ENCODE results near the gene EVC2. TPM values are rescaled to one million over a fixed set of nuclear protein-coding genes. Genes with fewer than 3 reads are reported as not detected.
A peak's percentile ranks its signal among the peaks of the same experiment; 100 is the strongest.

EVC2 gene
- total RNA-seq, 1 experiment from 2014 or later: 0.21 TPM

DNA sequence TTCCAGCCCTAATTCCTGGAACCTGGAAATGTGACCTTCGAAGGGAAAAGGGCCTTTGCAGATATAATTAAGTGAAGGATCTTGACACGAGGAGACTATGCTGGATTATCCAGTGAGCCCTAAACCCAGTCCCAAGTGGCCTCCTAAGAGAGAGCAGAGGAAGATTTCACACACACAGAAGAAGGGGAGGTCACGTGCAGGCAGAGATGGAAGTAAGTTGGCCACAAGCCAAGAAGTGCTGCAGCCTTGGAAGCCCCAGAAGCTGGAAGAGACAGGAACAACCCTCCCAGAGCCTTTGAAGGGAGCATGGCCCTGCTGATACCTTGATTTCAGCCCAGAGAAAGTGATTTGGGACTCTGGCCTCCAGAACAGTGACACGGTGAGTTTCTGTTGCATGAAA is 51.9 kb downstream of the EVC2 start:
- in situ Hi-C loops (cut with HindIII; ENCODE audit: low pct_unique_long_range_greater_than_20kb, low sequenced_read_pairs): no loop called here
- DNase-seq (ENCODE audit: low read depth, low spot score): no peak

DNA sequence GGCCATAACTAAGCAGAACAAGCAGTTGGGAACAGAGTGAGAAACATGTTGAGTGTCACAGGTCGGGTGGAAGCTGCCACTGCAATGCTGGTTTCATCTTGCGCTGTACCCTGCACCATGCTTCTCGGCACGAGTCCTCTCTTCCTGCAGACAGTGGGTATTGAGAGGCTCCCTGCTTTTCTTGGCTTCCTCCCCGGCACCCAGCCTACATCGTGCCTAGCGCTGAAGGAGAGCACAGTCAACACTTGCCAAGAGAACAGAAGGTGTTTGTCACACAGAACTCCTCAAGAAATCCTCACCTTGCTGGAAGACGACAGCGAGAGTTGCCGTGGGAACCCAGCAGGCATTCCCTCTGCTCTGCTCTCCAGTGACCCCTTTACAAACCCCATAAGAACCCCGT is 53.6 kb downstream of the EVC2 start:
- DNase-seq (ENCODE audit: low read depth, low spot score): no peak
- in situ Hi-C loops (cut with HindIII; ENCODE audit: low pct_unique_long_range_greater_than_20kb, low sequenced_read_pairs): no loop called here

DNA sequence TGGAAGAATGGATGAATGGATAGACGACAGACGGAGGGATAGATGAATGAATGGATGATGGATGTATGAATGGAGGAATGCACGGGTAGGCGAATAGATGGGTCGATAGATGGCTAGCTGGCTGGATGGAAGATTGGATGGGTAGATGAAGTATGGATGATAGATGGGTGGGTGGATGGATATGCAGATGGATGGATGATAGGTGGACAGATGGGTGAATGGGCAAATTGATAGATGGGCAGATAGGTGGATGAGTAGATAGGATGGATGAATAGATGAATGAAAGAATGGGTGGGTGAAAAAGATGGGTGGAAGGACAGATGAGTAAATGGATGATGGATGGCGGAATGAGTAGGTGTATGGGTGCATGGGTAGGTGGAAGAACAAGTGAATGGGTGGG is 57.3 kb downstream of the EVC2 start:
- in situ Hi-C loops (cut with HindIII; ENCODE audit: low pct_unique_long_range_greater_than_20kb, low sequenced_read_pairs): no loop called here
- DNase-seq (ENCODE audit: low read depth, low spot score): no peak

DNA sequence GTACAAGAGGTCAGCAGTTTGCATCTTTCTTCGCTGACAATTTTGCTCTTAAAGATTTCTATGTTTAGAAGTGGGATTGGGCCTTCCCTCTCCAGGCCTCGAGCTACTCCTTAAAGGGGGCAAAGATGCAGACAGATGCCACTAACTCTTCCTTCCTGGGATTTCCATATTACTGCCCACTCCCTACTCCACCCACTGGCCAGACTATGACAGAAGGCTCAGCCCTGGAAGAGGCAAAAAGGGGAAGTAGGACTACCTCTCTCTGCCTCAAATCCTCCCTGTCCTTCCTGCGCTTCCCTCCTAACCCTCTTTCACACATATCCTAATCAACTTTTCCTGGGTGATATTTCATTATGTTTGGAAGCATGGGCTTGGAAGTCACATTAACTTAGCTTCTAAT is 58.3 kb downstream of the EVC2 start:
- DNase-seq (ENCODE audit: low read depth, low spot score): no peak
- in situ Hi-C loops (cut with HindIII; ENCODE audit: low pct_unique_long_range_greater_than_20kb, low sequenced_read_pairs): no loop called here

DNA sequence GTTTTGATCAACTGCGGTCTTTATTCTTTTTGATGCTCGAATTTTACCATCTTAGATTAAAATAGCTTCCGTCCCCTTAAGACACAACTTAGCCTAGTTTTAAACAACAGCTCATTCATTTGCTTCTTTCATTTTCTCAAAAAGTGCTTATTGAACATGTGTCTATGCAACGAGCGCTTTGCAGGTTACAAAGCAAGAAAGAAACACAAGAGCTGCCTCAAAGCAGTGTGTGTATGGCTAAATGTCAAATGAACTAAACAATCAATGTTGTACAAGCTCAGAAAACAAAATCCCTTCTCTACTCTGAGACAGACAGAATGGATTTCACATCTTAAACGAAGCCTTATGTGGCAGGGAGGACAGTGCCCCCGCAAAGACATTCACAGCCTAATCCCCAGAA is 61.0 kb downstream of the EVC2 start:
- DNase-seq (ENCODE audit: low read depth, low spot score): peak; percentile 35
- in situ Hi-C loops (cut with HindIII; ENCODE audit: low pct_unique_long_range_greater_than_20kb, low sequenced_read_pairs): no loop called here

DNA sequence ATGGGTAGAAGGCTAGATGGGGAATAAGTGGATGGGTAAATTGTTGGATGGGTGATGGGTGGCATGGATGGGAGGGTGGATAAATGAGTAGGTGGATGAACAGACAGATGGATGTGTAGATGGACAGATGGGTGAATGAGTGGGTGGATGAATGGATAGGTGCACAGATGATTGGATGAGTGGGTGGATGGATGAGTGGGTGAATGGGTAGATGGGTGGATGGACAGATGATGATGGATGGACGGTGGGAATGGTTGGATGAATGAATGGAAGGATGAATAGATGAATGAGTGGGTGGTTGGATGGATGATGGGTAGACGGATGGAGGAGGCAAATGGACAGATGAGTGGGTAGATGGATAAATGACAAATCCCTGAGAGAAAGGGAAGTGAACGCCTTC is 68.3 kb downstream of the EVC2 start:
- in situ Hi-C loops (cut with HindIII; ENCODE audit: low pct_unique_long_range_greater_than_20kb, low sequenced_read_pairs): no loop called here
- DNase-seq (ENCODE audit: low read depth, low spot score): no peak

DNA sequence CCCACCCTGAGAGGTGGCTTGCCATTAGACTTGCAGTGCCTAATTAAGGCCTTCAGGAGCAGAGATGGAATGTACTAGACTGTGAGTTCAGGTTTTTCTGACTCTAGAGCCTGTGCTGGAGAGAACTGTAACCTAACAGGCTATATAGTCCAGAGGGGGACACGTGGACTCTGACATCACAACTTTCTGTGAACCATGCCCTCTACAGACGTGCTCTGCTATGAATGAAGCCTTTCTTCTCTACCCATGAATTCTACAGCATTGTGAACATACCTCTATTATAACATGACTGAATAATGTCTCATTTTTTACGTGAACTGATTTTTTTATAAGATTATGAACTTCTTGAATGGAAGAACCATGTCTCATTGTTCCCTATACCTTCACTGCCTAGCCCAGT is 68.8 kb downstream of the EVC2 start:
- in situ Hi-C loops (cut with HindIII; ENCODE audit: low pct_unique_long_range_greater_than_20kb, low sequenced_read_pairs): no loop called here
- peak; percentile 55 for DNase-seq (ENCODE audit: low read depth, low spot score)

DNA sequence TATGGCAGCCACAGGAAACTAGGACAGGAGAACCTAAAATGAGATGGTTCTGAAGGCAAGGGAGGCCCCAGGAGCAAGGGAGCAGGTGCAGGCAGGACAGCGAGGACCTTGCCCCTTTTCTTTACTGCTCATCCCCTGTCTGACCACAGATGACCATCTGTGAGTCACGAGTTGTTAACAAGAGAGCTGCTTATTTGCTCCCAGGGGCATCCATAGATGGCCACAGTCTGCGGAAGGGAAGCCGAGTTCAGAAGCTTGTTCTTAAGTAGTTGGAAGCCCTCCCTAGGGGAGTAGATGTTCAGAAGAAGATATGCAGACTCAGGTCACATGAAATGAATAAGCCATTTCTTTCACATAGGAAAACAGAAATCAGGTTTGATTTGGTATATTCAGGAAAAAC is 69.4 kb downstream of the EVC2 start:
- in situ Hi-C loops (cut with HindIII; ENCODE audit: low pct_unique_long_range_greater_than_20kb, low sequenced_read_pairs): no loop called here
- DNase-seq (ENCODE audit: low read depth, low spot score): peak; percentile 23

DNA sequence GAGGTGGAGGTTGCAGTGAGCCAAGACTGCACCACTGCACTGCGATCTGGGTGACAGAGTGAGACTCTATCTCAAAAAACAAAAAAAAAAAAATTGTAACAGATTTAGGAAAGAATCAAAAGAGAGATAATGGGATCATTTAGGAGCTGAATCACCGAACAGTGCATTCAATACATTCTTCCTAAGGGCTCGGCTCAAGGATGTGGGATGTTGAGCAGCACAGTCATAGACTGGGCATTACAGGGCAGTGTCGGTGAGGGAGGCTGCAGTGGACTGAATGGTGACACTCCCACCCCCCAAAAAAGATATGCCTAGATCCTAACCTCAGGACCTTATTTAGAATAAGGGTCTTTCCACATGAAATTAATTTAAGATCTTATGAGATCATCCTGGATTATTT is 70.0 kb downstream of the EVC2 start:
- in situ Hi-C loops (cut with HindIII; ENCODE audit: low pct_unique_long_range_greater_than_20kb, low sequenced_read_pairs): no loop called here
- DNase-seq (ENCODE audit: low read depth, low spot score): no peak

DNA sequence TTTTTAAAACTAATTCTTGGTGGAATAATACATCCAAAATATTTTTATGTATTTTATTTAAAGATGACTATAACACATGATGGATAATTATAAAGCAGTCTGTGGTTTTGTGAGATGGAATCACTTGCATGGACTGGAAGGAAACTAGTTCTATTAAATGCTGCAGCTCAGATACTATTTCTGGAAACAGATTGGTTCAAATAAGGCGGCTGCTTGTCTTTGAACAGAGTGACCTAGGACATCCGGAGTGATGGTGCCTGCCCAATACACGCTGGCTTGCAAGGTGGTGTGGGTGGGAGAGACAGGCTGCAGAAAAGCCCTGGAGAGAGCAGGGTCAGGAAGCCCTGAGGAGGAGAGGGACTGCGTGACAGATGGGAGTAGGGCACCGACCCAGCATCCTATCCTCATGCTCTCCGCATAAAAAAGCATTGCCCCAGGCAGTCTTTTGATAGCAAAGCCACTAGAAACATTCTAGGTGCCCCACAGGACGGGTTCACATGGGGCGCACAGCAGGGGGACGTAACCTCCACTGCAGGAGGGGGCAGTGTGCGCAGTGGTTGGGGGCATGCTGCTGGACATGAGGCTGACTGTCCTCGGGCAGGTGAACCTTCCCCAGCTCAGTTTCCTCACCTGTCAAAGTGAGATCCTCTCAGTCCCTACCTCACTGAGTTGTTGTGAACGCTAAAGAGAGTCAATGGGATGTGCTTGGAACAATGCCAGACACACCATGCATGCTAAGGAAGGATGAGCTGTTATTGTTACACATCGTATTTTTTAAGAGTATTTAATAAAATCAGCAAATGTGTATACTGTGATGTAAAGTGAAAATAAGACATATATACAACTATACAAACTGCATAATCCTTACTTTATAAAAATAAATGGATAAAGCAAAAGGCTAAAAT is 71.3 kb downstream of the EVC2 start:
- DNase-seq (ENCODE audit: low read depth, low spot score): no peak
- in situ Hi-C loops (cut with HindIII; ENCODE audit: low pct_unique_long_range_greater_than_20kb, low sequenced_read_pairs): no loop called here

DNA sequence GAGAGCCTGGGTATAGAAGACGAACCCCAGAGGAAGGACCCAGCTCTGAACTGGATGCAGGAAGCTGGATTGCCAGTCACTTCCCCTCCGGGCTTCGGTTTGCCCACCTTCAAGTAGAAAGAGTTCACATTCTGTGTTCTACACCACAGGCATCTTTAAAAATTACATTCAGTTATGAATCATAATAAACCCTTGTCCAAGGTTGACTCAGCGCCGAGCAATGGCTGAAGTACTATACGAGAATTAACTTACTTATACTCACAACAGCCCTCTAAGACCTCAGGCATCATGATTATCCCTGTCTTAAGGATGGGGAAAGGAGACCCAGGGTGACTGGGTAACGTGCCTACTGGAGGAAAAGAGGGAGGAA is 72.5 kb downstream of the EVC2 start:
- peak; percentile 11 for DNase-seq (ENCODE audit: low read depth, low spot score)

DNA sequence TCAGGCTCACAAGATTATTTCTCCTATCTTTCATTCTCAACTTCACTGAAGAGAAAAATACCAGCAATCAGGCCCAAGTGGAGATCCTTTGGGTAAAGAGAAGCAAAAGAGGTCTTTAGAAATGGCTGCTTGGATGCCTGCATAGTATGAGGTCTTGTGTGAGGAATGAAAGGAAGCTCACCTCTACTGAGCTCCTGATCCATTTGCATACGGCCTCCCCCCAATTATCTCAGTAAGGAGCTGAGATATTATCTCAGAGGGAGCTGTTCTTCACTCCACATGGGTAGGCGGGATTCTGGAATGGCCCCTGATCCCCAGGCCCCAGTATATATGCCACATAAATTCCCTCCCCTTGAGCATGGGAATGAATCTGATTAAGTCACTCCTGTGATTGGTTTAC is 75.8 kb downstream of the EVC2 start:
- no peak for DNase-seq (ENCODE audit: low read depth, low spot score)
- in situ Hi-C loops (cut with HindIII; ENCODE audit: low pct_unique_long_range_greater_than_20kb, low sequenced_read_pairs): no loop called here

More for the DNA sequence above, 72.5 kb downstream of the EVC2 start:
- in situ Hi-C loops (cut with HindIII; ENCODE audit: low pct_unique_long_range_greater_than_20kb, low sequenced_read_pairs): no loop called here

DNA sequence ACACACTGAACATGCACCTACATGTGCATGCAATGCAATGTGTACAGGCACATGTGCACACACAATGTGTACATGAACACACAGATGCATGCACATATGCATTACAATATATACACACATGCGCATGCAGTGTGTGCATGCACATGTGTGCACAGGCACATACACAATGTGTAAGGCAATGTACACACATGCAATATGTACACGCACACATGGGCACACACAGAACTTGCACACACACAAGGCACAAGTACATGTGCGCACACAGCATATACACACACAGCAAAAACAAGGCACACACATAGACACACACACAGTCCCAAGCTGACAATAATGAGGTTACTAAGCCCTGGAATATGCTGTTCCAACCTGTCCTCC is 76.3 kb downstream of the EVC2 start:
- no peak for DNase-seq (ENCODE audit: low read depth, low spot score)
- in situ Hi-C loops (cut with HindIII; ENCODE audit: low pct_unique_long_range_greater_than_20kb, low sequenced_read_pairs): no loop called here

DNA sequence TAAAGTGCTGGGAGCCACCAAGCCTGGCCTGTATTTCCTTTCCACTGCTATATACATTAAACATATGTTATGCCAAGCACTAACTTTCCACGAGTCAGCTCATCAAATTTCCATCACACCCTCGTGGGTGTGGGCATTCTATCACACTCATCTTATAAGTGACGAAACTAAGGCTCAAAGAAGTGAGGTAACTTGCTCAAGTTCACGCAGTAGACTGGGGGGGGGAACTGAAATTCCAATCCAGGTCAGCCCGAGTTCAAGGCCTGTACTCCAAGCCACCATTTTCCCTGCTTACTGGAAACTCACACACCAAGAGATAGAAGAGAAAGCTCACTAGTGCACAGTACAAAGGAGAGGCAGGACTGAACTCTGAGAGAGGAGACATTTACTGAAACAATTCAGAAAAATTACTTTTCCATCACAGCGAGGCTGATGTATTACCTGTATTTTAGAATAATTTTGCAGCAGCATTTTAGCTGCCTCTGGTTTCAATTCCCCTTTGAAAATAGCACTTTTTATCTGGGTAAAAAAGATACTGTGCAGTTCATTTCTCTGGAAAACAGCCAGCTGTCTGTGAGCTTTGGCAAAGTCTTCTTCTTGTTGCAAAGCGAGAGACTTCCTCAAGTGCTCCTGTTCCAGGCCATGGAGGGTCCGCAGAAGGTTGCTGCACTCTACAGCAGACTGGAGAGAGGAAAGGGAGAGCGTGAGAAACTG is 76.8 kb downstream of the EVC2 start:
- in situ Hi-C loops (cut with HindIII; ENCODE audit: low pct_unique_long_range_greater_than_20kb, low sequenced_read_pairs): no loop called here

DNA sequence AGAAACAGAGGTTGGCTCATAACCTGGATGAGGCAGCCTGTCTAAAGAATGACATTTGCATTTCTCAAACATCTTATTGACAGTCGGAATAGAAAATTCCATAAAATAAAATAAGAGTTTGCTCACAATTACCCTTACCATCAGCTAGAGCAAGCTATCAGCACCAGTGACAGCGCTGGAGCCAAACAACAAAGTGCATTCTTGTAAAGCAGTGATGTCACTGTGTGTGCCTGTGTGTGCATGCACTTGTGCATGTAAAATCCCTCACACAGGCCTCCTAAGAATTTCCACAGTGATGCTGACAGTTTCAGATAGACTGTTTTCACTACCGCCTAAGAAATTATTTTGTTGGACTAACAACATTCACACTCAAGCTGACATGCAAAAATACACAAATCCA is 77.6 kb downstream of the EVC2 start:
- in situ Hi-C loops (cut with HindIII; ENCODE audit: low pct_unique_long_range_greater_than_20kb, low sequenced_read_pairs): no loop called here
- DNase-seq (ENCODE audit: low read depth, low spot score): no peak

More for the DNA sequence above, 76.8 kb downstream of the EVC2 start:
- DNase-seq (ENCODE audit: low read depth, low spot score): no peak

DNA sequence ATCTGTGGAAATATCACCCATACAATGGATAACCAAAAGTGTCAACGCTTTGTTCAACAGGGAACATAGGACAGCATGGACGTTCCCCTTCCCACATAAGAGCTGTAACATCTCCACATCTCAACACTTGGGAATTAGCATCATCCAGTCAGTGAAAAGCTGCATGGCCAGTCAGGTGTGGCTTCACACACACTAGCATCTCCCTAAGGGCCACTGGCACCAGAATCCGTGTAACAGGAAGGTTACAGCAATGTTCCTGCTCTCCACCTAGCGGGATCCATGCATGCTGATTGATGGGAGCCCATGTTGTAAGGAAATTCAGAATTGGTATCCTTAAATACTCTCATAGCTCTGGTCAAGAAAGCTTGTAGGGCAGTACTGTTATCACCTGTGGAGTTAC is 78.8 kb downstream of the EVC2 start:
- in situ Hi-C loops (cut with HindIII; ENCODE audit: low pct_unique_long_range_greater_than_20kb, low sequenced_read_pairs): no loop called here
- DNase-seq (ENCODE audit: low read depth, low spot score): no peak

DNA sequence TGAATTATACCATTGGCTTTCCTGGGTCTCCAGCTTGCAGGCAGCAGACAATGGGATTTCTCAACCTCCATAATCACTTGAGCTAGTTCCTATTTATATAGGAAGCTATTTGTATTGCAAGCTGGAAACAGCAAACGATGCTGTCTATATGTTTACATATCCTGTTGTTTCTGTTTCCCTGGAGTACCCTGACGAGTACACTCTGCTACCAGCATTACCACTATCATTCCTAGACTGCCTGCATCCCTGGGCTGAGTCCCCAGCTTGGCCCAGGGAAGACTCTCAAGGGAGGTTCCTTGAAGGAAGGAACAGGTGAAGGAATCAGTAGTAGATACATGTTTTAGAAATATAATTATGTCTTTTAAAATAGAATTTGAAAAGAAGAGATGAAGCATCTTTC is 81.4 kb downstream of the EVC2 start:
- no peak for DNase-seq (ENCODE audit: low read depth, low spot score)
- in situ Hi-C loops (cut with HindIII; ENCODE audit: low pct_unique_long_range_greater_than_20kb, low sequenced_read_pairs): no loop called here

DNA sequence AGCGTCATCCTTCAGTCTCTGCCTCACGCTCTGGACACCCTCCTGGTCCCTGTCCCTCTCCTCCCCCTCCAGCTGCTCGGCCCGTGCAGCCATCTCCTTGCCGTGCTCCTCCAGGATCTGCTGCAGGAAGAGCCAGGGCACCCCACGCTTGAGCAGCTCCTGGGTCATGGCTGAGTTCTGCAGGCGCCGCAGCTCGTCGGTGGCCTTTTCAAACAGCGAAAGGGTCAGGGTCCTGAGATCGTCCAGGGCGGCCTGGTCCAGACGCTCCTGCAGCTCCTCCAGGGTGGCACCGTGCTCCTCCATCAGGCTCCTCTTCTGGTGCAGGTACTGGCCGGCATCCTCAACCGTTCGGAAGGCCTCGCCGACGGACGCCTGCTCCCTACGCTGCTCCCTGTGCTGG is 85.8 kb downstream of the EVC2 start:
- in situ Hi-C loops (cut with HindIII; ENCODE audit: low pct_unique_long_range_greater_than_20kb, low sequenced_read_pairs): no loop called here

More for the DNA sequence above, 85.8 kb downstream of the EVC2 start:
- no peak for DNase-seq (ENCODE audit: low read depth, low spot score)
